K562 (cell line): ENCODE data around the gene LPIN1. TPM values are rescaled to one million over a fixed set of nuclear protein-coding genes. Genes with fewer than 3 reads are reported as not detected.

Experiments
- CBFB ChIP-seq: sonication (generic); formaldehyde crosslinking; IDR thresholded peaks from 2 replicates; pipeline ENCODE4 v1.4.0; 2020; ENCODE audit warnings: mild to moderate bottlenecking, missing genetic modification reagents
- FOXM1 ChIP-seq, 2 experiments: fragments of 450-650 bp in 1 of 2; sonication (generic) in 1 of 2; formaldehyde crosslinking in 1 of 2; IDR thresholded peaks; 2 replicates each; pipeline versions ENCODE4 v1.6.1 to v1.9.0; 2017 to 2022; ENCODE audit warnings: low read depth in 2 of 2, mild to moderate bottlenecking in 2 of 2, missing genetic modification reagents in 1 of 2, moderate library complexity in 1 of 2
- IFI16 ChIP-seq: fragments of 250-450 bp; sonication (Bioruptor Pico); IDR thresholded peaks from 2 replicates; pipeline ENCODE4 v2.1.2; 2022; ENCODE audit warnings: mild to moderate bottlenecking, inconsistent platforms
- KLF13 ChIP-seq: fragments of 450-650 bp; IDR thresholded peaks from 2 replicates; pipeline ENCODE4 v1.6.1; 2016; ENCODE audit warnings: missing genetic modification characterization, low read depth, mild to moderate bottlenecking, missing compliant biosample characterization, moderate library complexity, borderline replicate concordance
- MBD1 ChIP-seq: fragments of 250-450 bp; sonication (Bioruptor Pico); IDR thresholded peaks from 2 replicates; pipeline ENCODE4 v1.8.0; 2022; ENCODE audit warnings: inconsistent platforms
- MLX ChIP-seq, 2 experiments: fragments of 450-650 bp in 1 of 2; sonication (generic) in 1 of 2; formaldehyde crosslinking; conservative IDR thresholded peaks; 2 replicates each; pipeline versions ENCODE4 v1.4.0 to v1.8.1; 2020 to 2022; ENCODE audit warnings: mild to moderate bottlenecking in 1 of 2, missing genetic modification reagents in 1 of 2
- NFYB ChIP-seq: IDR thresholded peaks from 2 replicates; pipeline ENCODE4 v1.6.1; 2011; ENCODE audit warnings: mild to moderate bottlenecking, moderate library complexity; ENCODE audit not compliant: insufficient read length; ENCODE audit errors: extremely low read depth
- NUFIP1 ChIP-seq: fragments of 450-650 bp; IDR thresholded peaks from 2 replicates; pipeline ENCODE4 v1.6.1; 2018; ENCODE audit not compliant: partially characterized antibody
- RNF219 ChIP-seq: fragments of 250-450 bp; sonication (Bioruptor Pico); IDR thresholded peaks from 2 replicates; pipeline ENCODE4 v1.5.0; 2022; ENCODE audit warnings: mild to moderate bottlenecking
- SMAD2 ChIP-seq: fragments of 150-350 bp; IDR thresholded peaks from 2 replicates; pipeline ENCODE4 v1.6.1; 2014; ENCODE audit warnings: low read depth, mild to moderate bottlenecking, low read length
- SNIP1 ChIP-seq: fragments of 450-650 bp; IDR thresholded peaks from 2 replicates; pipeline ENCODE4 v1.7.1; 2017; ENCODE audit warnings: low read depth, mild to moderate bottlenecking
- TFE3 ChIP-seq: fragments of 450-650 bp; formaldehyde crosslinking; IDR thresholded peaks from 2 replicates; pipeline ENCODE4 v1.4.0; 2020; ENCODE audit warnings: mild to moderate bottlenecking, mixed read lengths
- ZBTB2 ChIP-seq: fragments of 450-650 bp; IDR thresholded peaks from 2 replicates; pipeline ENCODE4 v1.6.1; 2016; ENCODE audit warnings: antibody characterized with exemption
- ZBTB5 ChIP-seq: fragments of 450-650 bp; IDR thresholded peaks from 2 replicates; pipeline ENCODE4 v1.6.1; 2017; ENCODE audit warnings: antibody characterized with exemption
- ZNF12 ChIP-seq: sonication (generic); formaldehyde crosslinking; IDR thresholded peaks from 2 replicates; pipeline ENCODE4 v1.4.0; 2020; ENCODE audit warnings: mild to moderate bottlenecking, missing genetic modification reagents
- ZNF232 ChIP-seq: sonication (generic); formaldehyde crosslinking; IDR thresholded peaks from 2 replicates; pipeline ENCODE4 v1.8.0; 2022; ENCODE audit warnings: mild to moderate bottlenecking, missing genetic modification reagents
- ZNF699 ChIP-seq: fragments of 250-450 bp; sonication (Bioruptor Pico); IDR thresholded peaks from 2 replicates; pipeline ENCODE4 v1.8.0; 2021; ENCODE audit warnings: mild to moderate bottlenecking, moderate library complexity; ENCODE audit not compliant: insufficient replicate concordance
- polyA plus RNA-seq, 8 experiments: library from polyadenylated mRNA; depleted of rRNA in 4 of 8; stranded (reverse) in 5 of 8; unstranded in 3 of 8; fragments of >200 nt; fragmentation: Nextera tagmentation in 2 of 8; fragmentation: Illumina TruSeq in 1 of 8; extraction: Ambion mirVana in 2 of 8; extraction: Trizol in 1 of 8; gene quantifications; 2 replicates each; pipeline versions ENCODE4 v1.2.1 to v1.2.3, GENCODE V29; 2011 to 2014; ENCODE audit warnings: inconsistent platforms in 1 of 8, missing spikeins in 1 of 8
- total RNA-seq, 7 experiments: library from RNA; depleted of rRNA in 6 of 7; stranded (reverse); fragments of >200 nt in 6 of 7; fragmentation: Illumina TruSeq in 2 of 7; extraction: Trizol in 2 of 7; gene quantifications; 2 replicates each; pipeline versions ENCODE4 v1.2.1 to v1.2.3, GENCODE V29; 2011 to 2021; ENCODE audit warnings: low replicate concordance in 1 of 7

The LPIN1 gene
- total and polyA plus RNA-seq, 9 of the 15 experiments (the other 6 are each of a cell fraction or from before 2014, with no cell fraction given) = 9.2 to 84.0 (median 27.8) TPM

GRCh38 chr2:11829947-11830707 is 83.7 kb downstream of the LPIN1 start (continued):
- no peak for TF ChIP-seq RNF219 (CRISPR knock-in tag)
- no peak for TF ChIP-seq SNIP1
- no peak for TF ChIP-seq MBD1 (CRISPR knock-in tag)
- TF ChIP-seq IFI16 (CRISPR knock-in tag) = no peak
- TF ChIP-seq ZNF699 = no peak
- no peak for TF ChIP-seq CBFB (CRISPR knock-in tag)
- TF ChIP-seq ZBTB5 = no peak
- no peak for TF ChIP-seq KLF13 (tag)
- no peak for TF ChIP-seq NUFIP1
- no peak for TF ChIP-seq ZNF232
- TF ChIP-seq ZNF12 = no peak
- no peak for TF ChIP-seq ZBTB2
- no peak for TF ChIP-seq MLX (CRISPR knock-in tag; conservative IDR thresholded peaks at IDR 0.05)
- TF ChIP-seq NFYB = no peak
- no peak for TF ChIP-seq TFE3 (CRISPR knock-in tag)
- 0 out of 2 replicates have a peak, but pooled peaks have one; percentile 14 for TF ChIP-seq FOXM1 (IDR thresholded peaks at IDR 0.05; ENCODE audit: low read depth)
- TF ChIP-seq FOXM1 (CRISPR knock-in tag; IDR thresholded peaks at IDR 0.05; ENCODE audit: low read depth) = no peak
- TF ChIP-seq SMAD2 = no peak
